Endodermal cell (in vitro differentiated cells): Measurements from ENCODE around the gene HBS1L. TPM values are rescaled to one million over a fixed set of nuclear protein-coding genes. Genes with fewer than 3 reads are reported as not detected.

Experiments
- DNase-seq: peaks from one replicate; pipeline ENCODE4 v3.0.0-alpha.2; 2017
- H3K27ac ChIP-seq: 2 replicates; pipeline ENCODE4 v1.5.1; 2013; ENCODE audit warnings: mild to moderate bottlenecking, low read depth, low read length, moderate library complexity
- H3K27me3 ChIP-seq: 2 replicates; pipeline ENCODE4 v1.6.1; 2013; ENCODE audit warnings: mild to moderate bottlenecking, low read length, moderate library complexity; ENCODE audit not compliant: insufficient read depth, control insufficient read depth, poor library complexity, severe bottlenecking
- H3K36me3 ChIP-seq: 2 replicates; pipeline ENCODE4 v1.7.0; 2013; ENCODE audit warnings: mild to moderate bottlenecking, low read length, moderate library complexity; ENCODE audit not compliant: control insufficient read depth, insufficient read depth
- H3K4me1 ChIP-seq: one replicate; pipeline ENCODE4 v1.7.0; 2013; ENCODE audit warnings: low read length; ENCODE audit not compliant: control insufficient read depth, insufficient read depth
- H3K4me3 ChIP-seq: 2 replicates; pipeline ENCODE4 v1.5.1; 2013; ENCODE audit warnings: mild to moderate bottlenecking, low read length, moderate library complexity
- H3K9ac ChIP-seq: 2 replicates; pipeline ENCODE4 v1.6.1; 2013; ENCODE audit warnings: mild to moderate bottlenecking, low read length, moderate library complexity; ENCODE audit not compliant: poor library complexity, severe bottlenecking; ENCODE audit errors: extremely low read depth
- H3K9me3 ChIP-seq: 2 replicates; pipeline ENCODE4 v1.6.1; 2013; ENCODE audit warnings: mild to moderate bottlenecking, low read length, moderate library complexity; ENCODE audit not compliant: control insufficient read depth
- H3K27ac Mint-ChIP-seq: 2 replicates; pipeline ENCODE4 v1.8.0; 2020; ENCODE audit warnings: mixed read lengths
- H3K27me3 Mint-ChIP-seq: 2 replicates; pipeline ENCODE4 v1.8.0; 2021; ENCODE audit warnings: mild to moderate bottlenecking, mixed read lengths; ENCODE audit not compliant: insufficient read depth
- H3K36me3 Mint-ChIP-seq: 2 replicates; pipeline ENCODE4 v1.8.0; 2020; ENCODE audit warnings: low read depth, mixed read lengths
- H3K4me1 Mint-ChIP-seq: 2 replicates; pipeline ENCODE4 v1.8.0; 2020; ENCODE audit warnings: mixed read lengths
- H3K4me3 Mint-ChIP-seq: 2 replicates; pipeline ENCODE4 v1.8.0; 2020; ENCODE audit warnings: mild to moderate bottlenecking, moderate library complexity, mixed read lengths
- H3K9me3 Mint-ChIP-seq: 2 replicates; pipeline ENCODE4 v1.8.0; 2020; ENCODE audit warnings: mild to moderate bottlenecking, mixed read lengths
- CTCF ChIP-seq: fragments of 200-600 bp; sonication (generic); conservative IDR thresholded peaks from 2 replicates; pipeline ENCODE4 v1.5.0; 2021; ENCODE audit warnings: antibody characterized with exemption, mild to moderate bottlenecking
- WGBS, 2 experiments: methylation state at CpG; one replicate each; pipeline versions ENCODE4 v1.1.5 to v1.1.7; 2013; ENCODE audit warnings: missing lambda C conversion rate in 2 of 2, mixed read lengths in 1 of 2; ENCODE audit not compliant: insufficient coverage in 1 of 2, insufficient read length in 1 of 2; 5-methylcytosine and 5-hydroxymethylcytosine counted together
- total RNA-seq, 2 donors: library from RNA; stranded (reverse); fragmentation: NEBNext Ultra II Directional in 1 of 2; extraction: Animal tissue kit (Norgen Biotek cat#: 25700) in 1 of 2; gene quantifications; 2 replicates in 1 of 2; 3 replicates in 1 of 2; pipeline ENCODE4 v1.2.1, GENCODE V29; 2021

HBS1L gene
- total RNA-seq, 2 donors from 2014 or later, result 106 to 122 TPM

GRCh38 chr6:135086414-135086764 lies 31.8 kb upstream of the HBS1L start:
- Mint-ChIP-seq H3K4me1 (peaks cover 8% of the 10 kb centered on the region), H3K27ac (no peak overlapping the region), H3K27me3 (peaks cover 4% of the 10 kb centered on the region), H3K4me3 (no peak overlapping the region), H3K9me3 (peaks cover 11% of the 10 kb centered on the region), H3K36me3 (peaks cover 6% of the 10 kb centered on the region)
- no peak overlapping the region for H3K4me3 ChIP-seq
- H3K4me1 ChIP-seq, result no peaks in the 10 kb centered on the region
- H3K9me3 ChIP-seq, result peaks cover 12% of the 10 kb centered on the region
- no peak overlapping the region for H3K27ac ChIP-seq
- H3K9ac ChIP-seq, result no peak overlapping the region
- H3K27me3 ChIP-seq, result no peaks in the 10 kb centered on the region
- DNase-seq, result no peak
- TF ChIP-seq CTCF, result no peak
- no peaks in the 10 kb centered on the region for H3K36me3 ChIP-seq
- 93% methylated on average over 5 of the region's 5 CpGs; no CpG with 5 or more reads in 1 of the 2 experiments for WGBS, 2 experiments

DNA sequence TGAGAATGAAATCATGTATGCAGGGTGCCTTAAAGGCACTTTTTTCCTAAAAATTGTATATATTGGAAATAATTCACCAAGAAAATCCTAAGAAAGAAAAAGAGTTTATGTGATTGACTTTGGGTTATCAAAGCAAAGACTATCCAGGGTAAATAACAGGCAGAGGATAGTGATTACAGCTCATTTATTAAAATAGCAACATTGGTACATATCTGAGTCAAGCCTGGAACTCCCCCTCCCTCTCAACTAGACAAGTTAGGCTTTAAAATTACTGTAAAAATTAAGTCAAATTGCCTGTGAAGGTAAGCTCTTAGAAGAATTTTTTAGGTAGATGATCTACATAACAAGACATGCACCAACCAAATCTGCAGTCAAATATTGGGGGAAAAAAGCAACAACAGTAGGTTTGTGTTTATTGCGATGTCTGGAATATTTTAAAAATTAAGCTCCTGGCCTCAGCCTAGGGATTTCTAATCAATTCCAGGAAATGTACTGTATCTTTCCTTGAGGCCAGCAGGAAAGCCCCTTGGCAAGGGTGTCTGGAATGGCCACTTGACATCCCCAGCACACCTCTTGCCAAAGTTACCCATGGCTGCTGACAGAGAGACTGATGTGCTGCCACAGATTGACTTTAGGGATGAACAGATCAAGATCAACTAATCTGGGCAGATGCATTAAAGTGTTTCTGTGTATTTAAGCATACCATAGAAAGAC lies 31.2 kb upstream of the HBS1L start:
- no peak for TF ChIP-seq CTCF
- 91% methylated on average over 1 of the region's 1 CpG; no CpG with 5 or more reads in 1 of the 2 experiments for WGBS, 2 experiments

DNA sequence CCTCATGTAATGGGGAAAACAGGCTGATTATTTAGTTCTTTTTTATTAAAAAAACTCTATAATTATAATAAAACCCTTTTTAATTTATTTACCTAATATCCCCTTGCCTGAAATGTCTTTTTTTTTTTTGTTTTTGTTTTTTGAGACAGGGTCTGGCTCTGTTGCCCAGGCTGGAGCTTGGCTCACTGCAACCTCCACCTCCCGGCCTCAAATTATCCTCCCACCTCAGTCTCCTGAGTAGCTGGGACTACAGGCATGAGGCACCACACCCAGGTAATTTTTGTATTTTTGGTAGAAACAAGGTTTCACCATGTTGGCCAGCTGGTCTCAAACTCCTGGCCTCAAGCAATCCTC lies 30.3 kb upstream of the HBS1L start:
- H3K9me3 ChIP-seq, result peaks cover 13% of the 10 kb centered on the region
- Mint-ChIP-seq H3K27me3 (peaks cover 4% of the 10 kb centered on the region), H3K4me1 (peaks cover 10% of the 10 kb centered on the region), H3K27ac (no peak overlapping the region), H3K4me3 (no peak overlapping the region), H3K36me3 (peaks cover 6% of the 10 kb centered on the region), H3K9me3 (peaks cover 17% of the 10 kb centered on the region)
- H3K4me3 ChIP-seq, result no peak overlapping the region
- no peak overlapping the region for H3K27ac ChIP-seq
- TF ChIP-seq CTCF, result no peak
- no peaks in the 10 kb centered on the region for H3K27me3 ChIP-seq
- no peak overlapping the region for H3K9ac ChIP-seq
- H3K36me3 ChIP-seq, result no peaks in the 10 kb centered on the region
- WGBS, 2 experiments, result 95 to 100% methylated on average over 1 of the region's 1 CpG
- no peaks in the 10 kb centered on the region for H3K4me1 ChIP-seq
- no peak for DNase-seq

More for the DNA sequence above, 31.2 kb upstream of the HBS1L start:
- Mint-ChIP-seq H3K4me3 (no peak overlapping the region), H3K4me1 (peaks cover 7% of the 10 kb centered on the region), H3K27me3 (peaks cover 4% of the 10 kb centered on the region), H3K27ac (no peak overlapping the region), H3K36me3 (peaks cover 6% of the 10 kb centered on the region), H3K9me3 (peaks cover 14% of the 10 kb centered on the region)
- no peak for DNase-seq
- H3K27me3 ChIP-seq, result no peaks in the 10 kb centered on the region
- H3K9ac ChIP-seq, result no peak overlapping the region
- H3K36me3 ChIP-seq, result no peaks in the 10 kb centered on the region
- peaks cover 13% of the 10 kb centered on the region for H3K9me3 ChIP-seq
- no peaks in the 10 kb centered on the region for H3K4me1 ChIP-seq
- H3K27ac ChIP-seq, result no peak overlapping the region
- no peak overlapping the region for H3K4me3 ChIP-seq
